GM21825 (cell line): Measurements from ENCODE around the gene SEPTIN11.
"Not testable (repeated sequence)": the region's sequence is repeated elsewhere in the genome, so short reads cannot be mapped to it uniquely, and the experiment has no call there.

Experiments
- ATAC-seq: cut with Tn5 transposase; IDR thresholded peaks from one replicate; pipeline ENCODE4 v1.9.1; 2021; ENCODE audit warnings: mild to moderate bottlenecking, moderate library complexity; ENCODE audit not compliant: unreplicated experiment

Gene SEPTIN11

DNA sequence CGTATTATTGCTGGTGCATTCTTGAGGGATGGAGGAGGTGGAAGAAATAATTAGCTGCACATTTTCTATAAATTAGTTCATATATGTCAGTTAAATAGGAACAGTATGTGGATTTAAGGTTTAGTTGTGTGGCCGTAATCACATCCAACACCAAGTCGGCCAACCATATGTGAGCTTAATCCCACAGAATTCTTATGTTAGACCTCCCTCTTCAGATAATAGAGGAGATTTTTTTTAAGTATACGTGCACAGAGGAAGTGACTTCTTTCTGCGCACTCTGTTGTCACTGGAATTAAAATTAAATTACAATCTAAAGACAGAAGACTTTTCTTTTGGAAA lies 2.1 kb downstream of the SEPTIN11 start:
- no peak for ATAC-seq

DNA sequence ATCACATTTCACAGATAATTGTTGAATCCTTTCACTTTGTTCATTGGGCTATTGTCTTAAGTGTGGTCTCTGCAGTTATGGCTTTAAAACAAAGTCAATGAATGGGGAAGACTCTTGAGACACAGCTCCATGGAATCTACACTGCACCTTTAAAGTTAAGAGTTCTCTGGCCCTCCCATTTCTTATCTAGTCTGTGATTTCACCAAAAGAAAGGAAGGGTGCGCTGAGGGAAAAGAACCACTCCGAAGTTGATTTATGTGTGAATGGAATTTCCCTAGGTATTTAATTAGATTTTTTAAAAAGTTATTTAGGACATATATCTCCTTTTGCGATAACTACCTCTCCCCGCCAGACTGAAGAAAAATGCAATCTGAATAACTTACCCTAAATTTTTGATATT lies 2.5 kb downstream of the SEPTIN11 start:
- ATAC-seq, result no peak

DNA sequence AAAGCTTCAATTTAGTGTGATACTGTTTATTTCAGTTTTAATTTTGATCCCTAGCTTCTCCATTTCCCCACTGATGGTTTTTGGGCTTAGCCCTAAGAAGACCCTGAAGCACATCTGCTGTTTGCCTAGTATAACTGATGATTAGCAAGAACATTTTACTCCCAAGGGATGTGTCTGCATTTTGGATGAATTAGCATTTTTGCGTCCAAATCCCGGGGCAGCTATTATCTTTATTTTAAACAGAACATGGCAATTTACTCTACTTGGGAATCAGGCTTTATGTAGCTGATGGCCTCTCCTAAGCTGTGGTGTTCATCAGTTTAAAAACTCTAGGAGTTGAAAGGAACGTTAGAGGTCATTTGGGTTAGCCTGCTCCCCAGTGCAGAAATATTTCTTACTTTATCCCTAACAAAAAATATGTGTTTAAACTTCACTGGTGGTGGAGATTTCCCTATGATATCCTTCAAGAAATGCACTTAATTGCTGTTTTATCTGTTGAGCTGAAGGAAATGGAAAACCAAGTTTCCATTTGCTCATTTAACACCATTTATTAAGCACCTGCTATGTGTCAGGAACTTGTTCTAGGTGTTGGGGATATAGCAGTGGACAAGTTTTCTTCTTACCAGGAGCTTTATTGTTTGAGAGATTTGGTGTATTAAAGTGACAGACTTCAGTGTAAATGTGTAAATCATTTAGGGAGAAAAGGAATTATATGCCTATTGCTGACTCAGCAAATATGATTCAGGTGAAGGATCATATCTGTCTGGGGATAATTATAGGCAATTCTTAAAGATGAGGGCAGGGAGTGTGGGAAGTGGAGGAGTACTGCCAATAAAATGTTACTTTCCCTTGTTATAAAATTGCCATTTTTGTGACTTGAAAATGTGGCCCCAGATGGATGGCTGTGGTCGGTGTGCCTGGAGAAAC lies 3.4 kb downstream of the SEPTIN11 start:
- no peak for ATAC-seq

- no peak for ATAC-seq
These were observed 4.4 kb downstream of the SEPTIN11 start for GRCh38 chr4:76953956-76954355.

DNA sequence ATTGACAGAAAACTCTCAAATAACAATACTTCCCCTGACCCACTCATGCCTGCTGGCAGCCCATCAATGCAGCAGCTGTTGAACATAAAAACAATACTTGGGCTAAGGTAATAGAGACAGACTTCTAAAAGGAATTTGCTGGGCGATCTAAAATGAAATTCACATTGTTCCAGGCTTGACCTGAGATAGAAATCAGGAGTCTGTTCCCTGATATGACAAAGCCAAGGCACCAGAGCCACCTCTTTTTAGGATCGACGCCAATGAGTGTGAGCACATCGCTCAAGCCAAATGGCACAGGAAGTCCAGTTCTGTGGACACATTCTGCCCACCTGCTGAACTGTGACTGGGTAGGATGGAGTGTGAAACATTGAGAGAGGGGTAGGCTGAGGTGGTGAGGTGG lies 4.9 kb downstream of the SEPTIN11 start:
- no peak for ATAC-seq

- ATAC-seq, result no peak
These were observed 5.6 kb downstream of the SEPTIN11 start for GRCh38 chr4:76955182-76955581.

DNA sequence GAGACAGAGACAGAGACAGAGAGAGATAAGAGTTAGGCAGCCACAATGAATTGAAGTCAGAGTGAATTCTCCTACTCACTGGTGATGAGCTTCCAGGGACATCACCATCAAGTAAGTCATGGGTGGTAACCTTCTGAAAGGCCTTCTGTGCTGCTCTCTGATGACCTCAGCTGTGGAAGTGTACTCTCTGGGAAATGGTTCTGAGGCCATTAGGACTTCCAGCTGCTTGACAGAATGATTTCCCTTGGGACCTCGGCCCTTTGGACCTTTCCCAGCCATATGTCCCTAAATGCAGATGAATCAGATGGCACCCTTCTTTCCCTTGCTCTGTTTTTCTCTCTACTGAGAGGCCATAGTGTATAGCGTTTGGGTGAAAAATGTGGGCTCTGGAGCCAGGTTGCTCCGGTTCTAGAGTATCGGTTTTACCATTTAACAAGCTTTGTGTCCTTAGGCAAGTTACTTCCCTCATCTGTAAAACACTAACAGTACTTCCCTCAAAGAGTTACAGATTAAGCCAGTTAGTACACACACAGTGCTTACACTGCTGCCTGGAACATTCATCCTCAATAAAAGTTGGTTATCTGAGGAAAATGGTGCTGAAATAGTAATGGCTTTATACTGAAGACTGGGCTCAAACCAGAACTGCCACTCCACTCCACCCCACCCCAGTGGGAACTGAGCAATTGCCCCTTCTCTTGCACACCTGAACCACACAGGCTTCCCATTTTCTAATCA lies 7.6 kb downstream of the SEPTIN11 start:
- ATAC-seq, result no peak

DNA sequence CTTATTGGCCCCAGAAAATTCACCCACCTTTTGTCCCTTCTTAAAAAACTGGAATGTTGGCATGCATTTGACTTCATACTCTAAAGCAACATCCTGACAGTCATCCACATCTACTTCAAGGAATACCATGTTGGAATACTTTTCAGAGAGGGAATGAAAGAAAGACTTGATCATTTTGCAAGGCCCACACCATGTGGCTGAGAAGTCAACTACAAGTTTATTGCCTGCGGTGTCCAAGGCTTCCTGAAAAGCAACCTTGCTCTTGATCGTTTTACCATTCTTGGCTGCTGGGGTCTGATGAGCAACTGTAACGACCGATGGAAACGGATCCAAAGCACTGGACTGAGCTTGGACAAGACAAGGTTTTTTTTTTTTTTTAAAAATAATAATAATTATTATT lies 9.3 kb downstream of the SEPTIN11 start:
- no peak for ATAC-seq

DNA sequence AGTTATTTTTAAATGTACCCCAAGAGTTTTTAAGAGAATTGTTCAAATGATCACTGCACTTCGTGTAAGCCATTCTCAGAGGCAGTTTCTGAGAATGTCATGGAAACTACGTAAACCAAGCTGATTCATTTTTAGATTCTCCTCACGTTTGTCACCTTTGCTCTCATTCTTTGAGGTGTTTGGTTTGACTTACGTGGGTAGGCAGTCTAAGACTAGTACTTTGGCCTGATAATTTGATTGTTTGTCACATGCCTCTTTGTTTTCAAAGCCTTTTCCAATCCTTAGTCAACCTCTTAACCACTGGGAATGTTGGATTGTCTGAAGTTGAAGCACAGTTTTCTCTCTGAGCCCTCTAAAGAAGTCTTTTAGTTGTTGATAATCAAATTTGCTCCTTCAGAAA lies 10.5 kb downstream of the SEPTIN11 start:
- peak; percentile 76 for ATAC-seq

DNA sequence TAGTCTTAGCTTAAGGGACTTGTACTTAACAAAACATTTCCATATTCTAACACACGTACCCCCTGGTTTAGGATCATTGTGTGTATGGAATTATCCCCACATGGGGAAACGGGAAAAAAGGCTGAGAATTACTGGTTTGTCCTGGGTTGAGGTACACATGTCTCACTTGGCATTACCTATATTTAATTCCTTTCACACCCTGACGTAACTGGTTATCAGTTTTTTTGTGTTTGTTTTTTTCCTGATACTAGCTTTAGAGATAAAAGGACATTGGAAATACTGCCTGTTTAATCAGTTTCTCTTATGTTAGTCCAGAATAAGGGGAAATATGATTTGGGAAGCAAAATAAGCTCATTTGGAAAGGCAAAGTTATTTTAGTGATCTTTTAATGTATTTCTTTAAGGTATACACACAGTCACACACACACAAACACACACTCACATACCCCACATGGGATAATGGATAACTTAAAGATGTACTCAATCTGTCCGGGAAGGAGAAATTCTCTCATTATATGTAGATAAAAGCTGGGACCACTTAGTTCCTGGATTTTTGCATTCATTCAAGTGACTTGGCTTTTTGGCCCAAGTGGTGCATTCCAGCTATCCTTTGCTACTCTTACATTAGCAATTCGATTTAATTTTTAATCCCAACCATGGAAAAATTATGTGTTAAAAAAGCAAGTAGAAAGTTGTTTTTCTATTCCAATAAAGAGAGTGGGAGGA lies 13.0 kb downstream of the SEPTIN11 start:
- no peak for ATAC-seq

- ATAC-seq, result no peak
These were observed 13.7 kb downstream of the SEPTIN11 start for GRCh38 chr4:76963131-76963750.

DNA sequence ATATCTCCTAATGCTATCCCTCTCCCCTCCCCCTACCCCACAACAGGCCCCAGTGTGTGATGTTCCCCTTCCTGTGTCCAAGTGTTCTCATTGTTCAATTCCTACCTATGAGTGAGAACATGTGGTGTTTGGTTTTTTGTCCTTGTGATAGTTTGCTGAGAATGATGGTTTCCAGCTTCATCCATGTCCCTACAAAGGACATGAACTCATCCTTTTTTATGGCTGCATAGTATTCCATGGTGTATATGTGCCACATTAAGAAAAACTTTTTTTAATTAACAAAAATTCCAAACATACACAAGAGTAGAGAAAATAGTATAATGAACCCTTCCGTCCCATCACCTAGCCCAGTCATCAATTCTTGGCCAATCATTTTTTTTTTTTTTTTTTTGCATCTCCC lies 14.4 kb downstream of the SEPTIN11 start:
- not testable (repeated sequence) for ATAC-seq

GRCh38 chr4:76964769-76965168 lies 15.2 kb downstream of the SEPTIN11 start:
- ATAC-seq, result no peak

DNA sequence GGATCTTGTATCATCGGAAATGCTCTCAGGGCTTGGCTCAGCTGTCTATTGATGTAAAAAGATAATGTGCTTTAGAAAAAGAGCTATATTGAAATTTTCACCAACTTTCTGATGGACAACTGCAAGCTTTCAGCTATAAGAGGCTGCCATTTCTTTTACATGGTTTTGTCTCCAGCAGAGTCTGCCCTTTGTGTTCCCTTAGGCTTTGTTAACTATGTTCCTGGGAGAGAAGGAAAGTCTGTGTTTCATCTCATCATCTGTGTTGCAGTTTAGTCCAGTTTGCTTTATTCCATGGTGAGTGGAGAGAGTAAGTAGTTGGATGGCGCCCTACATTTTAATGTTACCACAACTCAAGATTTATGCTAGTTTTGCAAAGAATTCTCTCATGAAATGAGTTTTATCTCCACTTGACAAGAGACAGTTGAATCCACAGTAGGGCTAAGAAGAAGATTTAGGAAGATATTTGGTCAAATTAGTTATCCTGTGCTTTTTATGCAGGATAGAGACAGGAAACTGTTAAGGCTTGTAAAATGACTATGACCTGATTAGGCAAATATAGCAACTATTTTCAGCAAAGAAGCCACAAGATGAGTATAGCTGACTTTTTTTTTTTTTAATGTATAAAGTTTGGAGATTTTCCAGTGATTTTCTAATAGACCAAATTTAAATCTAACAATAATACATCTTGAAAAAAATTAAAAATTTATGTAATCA lies 16.5 kb downstream of the SEPTIN11 start:
- no peak for ATAC-seq

- ATAC-seq, result no peak
These were observed 19.4 kb downstream of the SEPTIN11 start for GRCh38 chr4:76968937-76969336.

GRCh38 chr4:76969495-76969894 lies 19.9 kb downstream of the SEPTIN11 start:
- no peak for ATAC-seq

DNA sequence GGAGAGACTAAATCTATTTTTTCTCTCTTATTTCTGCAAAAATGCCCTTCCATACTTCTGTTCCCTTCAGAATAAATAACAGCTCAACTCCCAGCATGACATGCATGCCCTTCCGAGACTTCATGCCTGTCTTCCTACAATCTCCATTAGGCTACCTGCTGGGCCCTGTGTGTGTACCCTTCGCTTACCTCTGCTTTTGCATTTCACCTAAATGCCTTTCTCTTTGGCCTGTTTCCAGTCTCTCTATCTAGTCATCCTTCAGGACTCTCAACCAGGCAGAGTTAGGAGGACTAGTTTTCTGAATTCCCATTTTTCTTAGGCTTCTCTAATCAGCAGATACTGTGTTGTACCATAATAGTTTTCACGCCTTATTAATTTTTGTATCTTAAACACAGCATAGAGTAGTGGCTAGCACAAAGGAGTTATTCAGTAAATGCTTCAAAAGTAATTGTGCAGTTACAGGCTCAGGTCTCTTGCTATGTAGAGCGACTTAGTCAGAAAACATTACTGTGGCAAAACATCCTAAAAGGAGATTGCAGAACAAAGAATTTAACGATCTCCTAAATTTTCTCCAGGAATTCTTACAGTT lies 20.5 kb downstream of the SEPTIN11 start:
- ATAC-seq, result no peak

- no peak for ATAC-seq
These were observed 22.8 kb downstream of the SEPTIN11 start for GRCh38 chr4:76972306-76972705.

DNA sequence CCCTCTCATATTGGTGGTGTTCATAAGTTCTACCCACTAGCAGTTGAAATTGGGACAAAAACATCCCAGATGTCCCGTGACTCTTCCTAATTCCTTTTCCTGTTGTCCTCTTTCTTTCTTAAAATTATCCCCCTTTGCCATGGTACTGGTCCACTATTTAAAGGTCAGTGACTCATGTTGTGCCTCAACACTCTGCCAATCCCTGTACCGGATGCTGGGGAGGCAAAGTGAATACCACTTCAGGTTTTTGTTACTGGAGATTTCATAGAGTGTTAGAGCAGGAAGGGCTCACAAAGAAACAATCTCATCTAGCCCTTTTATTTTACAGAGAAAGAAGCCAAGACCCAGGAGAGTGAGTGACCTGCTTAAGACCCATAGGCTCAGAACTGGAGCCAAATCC lies 24.6 kb downstream of the SEPTIN11 start:
- no peak for ATAC-seq

DNA sequence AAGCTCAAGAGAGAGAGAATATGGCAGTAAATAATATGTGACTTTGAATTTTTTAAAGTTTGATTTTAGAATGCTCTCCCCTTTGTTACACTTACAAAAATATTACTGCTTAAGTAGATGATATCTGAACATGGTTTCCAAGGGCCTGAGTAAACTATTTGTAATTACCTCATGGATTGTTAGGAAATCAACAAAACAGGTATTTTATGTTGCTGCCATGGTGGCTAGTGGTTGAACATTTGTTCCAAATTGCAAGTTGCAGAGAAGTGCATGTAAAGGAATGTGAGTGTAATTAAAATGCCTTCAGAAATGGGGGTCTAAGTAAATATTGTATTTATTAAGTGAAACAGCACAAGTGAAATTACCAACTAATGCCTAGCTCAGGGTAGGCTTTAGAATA lies 27.6 kb downstream of the SEPTIN11 start:
- ATAC-seq, result no peak
